Activated CD4-positive, CD25-positive, alpha-beta regulatory T cell treated with anti-CD3 and anti-CD28 coated beads, Interleukin-2, amount 50 U/mL, for 24 hours (primary cell): ENCODE measurements around the gene RAB40C.

Source experiments
- ATAC-seq, 2 donors: fragments of 150-1000 bp; cut with Tn5 transposase; one replicate each; pipeline ENCODE4 v1.10.0; 2021; ENCODE audit warnings: mild to moderate bottlenecking in 1 of 2, moderate library complexity in 1 of 2

RAB40C gene

GRCh38 chr16:671353-672131, 81.7 kb downstream of the RAB40C start:
- no peak for ATAC-seq

DNA sequence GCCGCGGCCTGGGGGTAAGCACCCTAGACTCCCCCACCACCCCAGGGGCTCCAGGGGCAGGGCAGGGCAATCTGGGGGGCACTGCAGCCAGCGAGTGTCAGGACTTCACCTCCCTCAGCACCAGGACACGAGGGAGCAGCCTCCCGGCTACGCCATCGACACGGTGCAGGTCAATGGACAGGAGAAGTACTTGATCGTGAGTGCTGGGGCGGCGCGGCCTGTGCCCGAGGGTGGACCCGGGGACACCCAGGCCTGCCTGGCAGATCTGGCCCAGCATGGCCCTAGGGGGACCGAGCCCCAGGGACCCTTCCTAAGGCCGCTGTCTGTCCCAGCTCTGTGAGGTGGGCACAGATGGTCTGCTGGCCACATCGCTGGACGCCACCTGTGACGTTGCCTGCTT, 82.5 kb downstream of the RAB40C start:
- no peak for ATAC-seq

DNA sequence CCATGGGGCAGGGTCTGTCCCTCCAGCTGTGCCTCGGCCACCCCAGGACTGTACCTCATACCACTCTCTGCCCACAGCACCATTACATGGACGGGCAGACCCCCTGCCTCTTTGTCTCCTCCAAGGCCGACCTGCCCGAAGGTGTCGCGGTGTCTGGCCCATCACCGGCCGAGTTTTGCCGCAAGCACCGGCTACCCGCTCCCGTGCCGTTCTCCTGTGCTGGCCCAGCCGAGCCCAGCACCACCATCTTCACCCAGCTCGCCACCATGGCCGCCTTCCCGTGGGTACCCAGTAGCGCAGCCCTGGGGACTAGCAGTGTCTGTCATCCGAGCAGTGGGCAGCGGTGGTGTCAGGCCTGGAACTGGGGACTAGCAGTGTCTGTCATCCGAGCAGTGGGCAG, 83.0 kb downstream of the RAB40C start:
- no peak for ATAC-seq

DNA sequence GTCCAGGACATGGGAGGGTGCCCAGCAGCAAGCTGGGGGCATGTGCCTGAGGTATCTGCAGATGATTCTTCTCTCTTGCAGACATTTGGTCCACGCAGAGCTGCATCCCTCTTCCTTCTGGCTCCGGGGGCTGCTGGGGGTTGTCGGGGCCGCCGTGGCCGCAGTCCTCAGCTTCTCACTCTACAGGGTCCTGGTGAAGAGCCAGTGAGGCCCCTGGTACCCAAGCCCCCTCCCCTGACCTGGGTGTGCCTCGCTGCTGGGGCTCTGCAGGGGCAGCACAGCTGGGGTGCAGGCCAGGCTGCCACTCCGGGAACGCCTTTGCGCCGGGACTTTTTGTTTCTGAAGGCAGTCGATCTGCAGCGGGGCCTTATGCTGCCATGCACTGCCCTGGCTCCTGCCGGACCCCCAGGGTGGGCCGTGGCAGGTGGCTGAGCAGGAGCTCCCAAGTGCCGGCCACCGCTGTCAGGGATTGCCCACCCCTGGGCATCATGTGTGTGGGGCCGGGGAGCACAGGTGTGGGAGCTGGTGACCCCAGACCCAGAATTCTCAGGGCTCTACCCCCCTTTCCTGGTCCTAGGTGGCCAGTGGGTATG, 83.6 kb downstream of the RAB40C start:
- no peak for ATAC-seq

GRCh38 chr16:674214-674881, 84.5 kb downstream of the RAB40C start:
- no peak for ATAC-seq

GRCh38 chr16:674968-675883, 85.4 kb downstream of the RAB40C start, which contains the start of gene RHBDL1:
TSS of gene RHBDL1 (plus strand) at chr16:675671. CDS start at chr16:675791, 120 bp downstream.
- ATAC-seq: no peak

- no peak for ATAC-seq
These were observed 86.2 kb downstream of the RAB40C start for GRCh38 chr16:675884-676564.

GRCh38 chr16:676565-676902, 86.7 kb downstream of the RAB40C start:
- ATAC-seq: no peak

DNA sequence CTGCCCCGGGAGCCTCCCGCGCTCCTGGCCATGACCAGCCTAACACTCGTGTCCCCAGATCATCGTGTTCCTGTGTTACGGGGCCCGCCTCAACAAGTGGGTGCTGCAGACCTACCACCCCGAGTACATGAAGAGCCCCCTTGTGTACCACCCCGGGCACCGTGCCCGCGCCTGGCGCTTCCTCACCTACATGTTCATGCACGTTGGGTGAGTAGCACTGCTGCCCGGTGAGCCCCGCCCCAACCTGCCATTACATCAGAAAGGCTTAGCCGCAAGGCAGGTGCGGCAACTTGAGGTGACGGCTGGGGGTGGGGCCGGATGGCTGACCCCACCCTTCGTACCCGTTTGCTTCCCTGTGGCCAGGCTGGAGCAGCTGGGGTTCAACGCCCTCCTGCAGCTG, 87.0 kb downstream of the RAB40C start:
- ATAC-seq: no peak

- no peak for ATAC-seq
These were observed 87.7 kb downstream of the RAB40C start for GRCh38 chr16:677316-678190.

- no peak for ATAC-seq
These were observed 88.5 kb downstream of the RAB40C start for GRCh38 chr16:678209-678857.
